ENCODE measurements around the gene DOC2B.
"Not testable (repeated sequence)": the region's sequence is repeated elsewhere in the genome, so short reads cannot be mapped to it uniquely, and the experiment has no call there.

Gene DOC2B

DNA sequence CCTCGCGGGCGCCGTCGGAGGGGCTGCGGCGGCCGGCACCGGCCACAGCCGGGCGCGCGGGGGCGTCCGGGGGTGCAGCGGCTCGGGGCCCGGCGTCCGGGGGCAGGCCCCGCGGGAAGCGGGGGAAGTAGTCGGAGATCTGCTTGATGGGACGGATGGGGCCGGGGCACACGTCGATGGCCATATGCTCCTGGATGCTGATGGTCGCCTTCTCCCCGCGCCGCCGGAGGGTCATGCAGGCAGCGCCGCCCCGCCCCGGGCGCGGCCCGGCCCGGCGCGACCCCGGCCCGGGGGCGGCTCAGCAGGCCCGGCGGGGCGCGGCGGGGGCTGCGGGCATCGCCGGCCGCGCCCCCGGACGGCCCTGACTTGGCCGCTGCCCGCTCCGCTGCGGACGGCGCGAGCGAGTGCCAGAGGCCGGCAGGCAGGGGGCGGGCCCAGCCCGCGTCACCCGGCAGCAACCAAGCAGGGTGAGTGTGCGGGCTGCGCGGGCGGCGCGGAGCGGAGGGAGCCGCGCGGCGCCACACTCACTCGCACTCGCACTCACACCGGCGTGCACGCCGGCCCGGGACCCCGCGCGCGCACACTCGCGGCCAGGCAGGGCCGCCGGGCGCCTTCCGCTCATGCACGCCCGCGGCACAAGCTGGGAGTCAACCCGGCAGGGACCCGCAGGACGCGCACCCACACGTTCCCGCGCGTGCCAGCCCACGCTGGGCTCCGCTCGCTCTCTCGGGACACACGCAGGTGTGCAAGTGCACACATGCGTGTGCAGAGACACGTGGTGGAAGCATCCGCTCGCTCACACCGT, at the start of gene DOC2B:
DOC2B (minus strand) TSS at position 406 of the 805 bp plus-strand sequence; CDS start at position 235, 171 bp downstream.
- peak within 1 kb of the TSS; percentile 41 to 44 for H3K4me3 Mint-ChIP-seq
- H3K27me3 Mint-ChIP-seq: peaks cover 82% of the 10 kb centered on the region
- ATAC-seq: peak; percentile 60
- H3K4me1 Mint-ChIP-seq: peaks cover 13% of the 10 kb centered on the region
- no peak for DNase-seq
- no peak within 1 kb of the TSS for H3K27ac Mint-ChIP-seq
- no peaks in the 10 kb centered on the region for H3K9me3 Mint-ChIP-seq

DNA sequence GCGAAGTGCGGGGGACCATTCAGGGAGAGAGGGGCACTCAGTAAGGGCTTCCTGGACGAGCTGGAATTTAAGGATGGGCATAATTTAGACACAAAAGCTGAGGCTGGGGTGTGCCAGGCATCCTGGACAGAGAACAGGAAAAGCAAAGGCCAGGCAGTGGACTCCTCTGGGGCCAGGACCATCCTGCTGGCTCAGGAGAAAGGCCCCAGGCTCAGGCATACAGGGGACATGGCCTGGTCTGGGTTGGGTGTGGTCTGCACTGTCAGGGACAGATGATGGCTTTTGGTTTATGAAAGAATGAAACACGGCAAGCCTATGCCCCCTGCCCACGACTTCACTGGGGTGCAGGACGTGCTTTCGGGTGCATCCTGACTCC, 48.9 kb upstream of the DOC2B start:
- H3K9me3 Mint-ChIP-seq: no peaks in the 10 kb centered on the region
- H3K27ac Mint-ChIP-seq: no peak overlapping the region
- no peak overlapping the region for H3K4me3 Mint-ChIP-seq
- DNase-seq (no peak), ATAC-seq (no peak)
- no peaks in the 10 kb centered on the region for H3K4me1 Mint-ChIP-seq
- H3K27me3 Mint-ChIP-seq: peaks cover 10% of the 10 kb centered on the region

DNA sequence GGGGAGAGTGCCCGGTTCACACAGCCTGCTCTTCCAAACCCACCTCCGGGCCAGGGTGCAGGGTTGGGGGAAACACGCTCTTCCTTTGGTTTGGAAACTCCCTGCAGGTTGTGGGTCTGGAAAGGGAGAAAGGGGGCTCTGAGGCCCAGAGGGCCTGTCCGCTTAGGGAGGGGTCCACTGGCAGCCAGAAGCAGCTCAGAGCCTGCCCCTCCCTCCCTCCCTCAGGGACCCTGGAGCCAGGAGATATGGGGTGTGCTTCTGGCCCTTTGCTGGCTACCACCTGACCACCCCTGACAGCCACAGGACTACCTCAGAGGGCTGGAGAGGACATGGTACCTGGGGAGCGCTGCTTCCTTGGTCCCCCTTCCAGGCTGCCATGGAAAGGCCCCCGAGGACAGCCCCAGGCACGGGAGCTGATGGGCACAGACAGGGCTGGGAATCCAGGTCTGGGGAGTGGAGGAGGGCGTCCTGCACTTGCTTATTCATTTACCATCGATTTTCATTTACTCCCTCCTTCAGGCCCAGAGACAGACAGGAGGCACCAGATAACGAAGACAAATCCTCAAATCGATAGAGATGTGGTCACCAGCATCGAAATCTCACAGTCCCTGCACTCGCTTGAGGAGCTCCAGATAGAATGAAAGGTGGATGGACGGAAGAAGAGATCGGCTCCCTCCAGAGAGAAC, 48.4 kb upstream of the DOC2B start:
- no peak overlapping the region for H3K27ac Mint-ChIP-seq

DNA sequence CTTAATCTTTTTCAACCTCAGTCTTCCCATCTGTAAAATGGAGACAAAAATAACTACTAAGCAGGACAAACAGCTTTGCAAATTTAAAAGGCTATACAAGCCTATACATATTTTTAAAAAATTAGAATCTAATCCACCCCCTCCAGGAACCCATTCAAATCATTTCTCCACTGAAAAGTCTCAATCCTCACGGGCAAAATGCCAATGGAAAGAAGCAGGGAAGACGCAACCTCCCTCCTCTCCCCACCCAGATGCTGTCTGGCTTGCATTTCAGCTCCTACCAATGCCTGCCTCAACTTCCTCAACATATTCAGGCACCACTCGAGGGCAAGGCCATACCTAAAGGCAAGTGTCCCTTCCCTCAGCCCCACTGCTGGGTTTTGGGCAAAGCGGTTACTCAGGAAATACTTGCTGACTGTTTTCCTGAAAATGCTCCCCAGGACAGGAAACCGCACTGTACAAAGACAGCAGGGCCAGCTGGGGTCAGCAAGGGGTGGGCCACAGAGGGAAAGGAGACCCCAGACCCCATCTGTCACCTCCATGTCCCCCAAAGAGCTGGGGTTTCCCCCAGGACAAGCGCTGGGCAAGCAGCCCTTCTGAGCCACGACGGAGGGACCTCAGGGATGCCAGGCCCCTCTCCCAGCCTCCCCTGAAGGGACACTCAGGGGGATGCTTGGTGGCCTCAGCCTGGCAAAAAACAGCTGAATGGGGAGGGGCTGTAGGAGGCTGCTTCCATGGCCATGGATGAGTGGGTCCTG, 47.7 kb upstream of the DOC2B start:
- no peak for DNase-seq
- Mint-ChIP-seq H3K9me3 (no peaks in the 10 kb centered on the region), H3K4me1 (no peaks in the 10 kb centered on the region), H3K27ac (no peak overlapping the region), H3K4me3 (no peak overlapping the region), H3K27me3 (peaks cover under 1% of the 10 kb centered on the region)
- ATAC-seq: no peak

More for the DNA sequence above, 48.4 kb upstream of the DOC2B start:
- Mint-ChIP-seq H3K4me1 (no peaks in the 10 kb centered on the region), H3K4me3 (no peak overlapping the region), H3K27me3 (peaks cover 7% of the 10 kb centered on the region), H3K9me3 (no peaks in the 10 kb centered on the region)
- no peak for DNase-seq
- no peak for ATAC-seq

DNA sequence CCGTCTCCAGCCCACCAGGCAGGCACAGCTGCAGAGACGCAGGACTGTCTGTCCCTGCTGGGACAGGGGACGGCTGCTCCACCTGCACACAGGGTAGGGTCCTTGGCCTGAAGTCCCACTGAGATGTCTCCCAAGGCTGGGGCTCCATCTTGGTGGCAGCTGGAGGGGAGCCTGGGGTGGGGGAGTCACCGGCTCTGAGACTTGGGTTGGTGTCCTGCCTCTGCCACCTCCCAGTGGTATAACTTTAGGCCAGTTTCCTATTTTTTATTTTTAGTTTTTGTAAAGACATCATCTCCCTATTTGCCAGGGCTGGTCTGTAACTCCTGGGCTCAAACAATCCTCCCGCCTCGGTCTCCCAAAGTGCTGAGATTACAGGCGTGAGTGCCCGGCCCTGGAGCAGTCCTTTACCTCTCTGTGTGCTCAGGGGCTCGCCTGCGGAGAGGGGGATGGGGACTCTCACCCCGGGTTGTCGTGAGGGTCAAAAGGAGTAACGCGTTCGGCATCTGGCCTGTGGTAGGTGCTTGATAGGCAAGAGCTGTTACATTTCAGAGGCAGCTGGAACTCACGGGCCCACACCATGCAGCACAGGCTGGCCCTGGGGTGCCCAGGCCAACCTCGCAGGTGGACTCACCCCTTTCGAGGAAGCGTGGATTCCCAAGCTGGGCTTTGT, 46.6 kb upstream of the DOC2B start:
- no peak overlapping the region for H3K4me3 Mint-ChIP-seq
- ATAC-seq (no peak), DNase-seq (no peak)
- H3K4me1 Mint-ChIP-seq: no peaks in the 10 kb centered on the region
- no peaks in the 10 kb centered on the region for H3K9me3 Mint-ChIP-seq
- H3K27me3 Mint-ChIP-seq: no peaks in the 10 kb centered on the region
- H3K27ac Mint-ChIP-seq: no peak overlapping the region

DNA sequence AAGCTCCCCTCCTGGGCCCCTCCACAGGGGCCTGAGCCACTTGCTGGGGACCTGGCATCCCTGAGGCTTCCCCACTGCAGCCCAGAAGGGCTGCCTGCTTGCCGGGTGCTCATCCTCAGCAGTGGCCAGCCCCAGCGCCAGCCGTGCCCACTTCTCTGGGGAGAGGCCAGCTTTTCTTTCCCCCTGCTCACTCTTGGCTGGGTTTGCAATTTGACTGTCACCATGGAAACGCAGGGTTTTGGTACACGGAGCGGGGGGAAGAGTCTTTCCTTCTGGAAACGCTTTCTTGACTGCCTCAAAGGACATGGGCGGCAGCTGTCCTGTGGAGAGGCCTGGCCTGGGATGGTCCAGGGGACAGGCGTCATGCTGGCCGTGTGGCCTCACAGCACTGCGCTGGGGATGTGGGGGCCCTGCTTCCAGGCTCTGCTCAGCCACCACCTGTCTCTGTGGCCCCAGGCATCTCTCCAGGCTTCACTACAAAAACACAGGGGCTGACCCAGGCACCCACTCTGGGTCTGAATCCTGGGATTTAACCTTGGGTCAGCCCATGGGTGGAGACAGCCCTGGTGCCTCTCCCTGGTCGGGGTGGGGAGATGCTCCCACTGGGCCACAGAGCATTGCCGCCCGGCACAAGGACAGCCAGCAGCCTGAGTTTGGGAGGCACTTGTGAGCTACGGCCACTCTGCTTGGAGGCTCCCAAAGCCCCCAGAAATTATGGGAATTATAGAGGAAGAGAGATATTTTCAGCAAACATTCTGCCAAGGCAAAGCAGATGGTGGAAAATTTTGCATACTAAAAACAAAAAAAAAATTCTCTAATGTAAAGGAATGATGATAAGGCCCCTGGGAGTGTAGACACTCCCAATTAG, 45.9 kb upstream of the DOC2B start:
- no peaks in the 10 kb centered on the region for H3K4me1 Mint-ChIP-seq
- DNase-seq (no peak), ATAC-seq (no peak)
- peak overlapping the region in 1 of 2 donors; percentile 36 for H3K27ac Mint-ChIP-seq
- H3K27me3 Mint-ChIP-seq: no peaks in the 10 kb centered on the region
- H3K4me3 Mint-ChIP-seq: no peak overlapping the region
- no peaks in the 10 kb centered on the region for H3K9me3 Mint-ChIP-seq

DNA sequence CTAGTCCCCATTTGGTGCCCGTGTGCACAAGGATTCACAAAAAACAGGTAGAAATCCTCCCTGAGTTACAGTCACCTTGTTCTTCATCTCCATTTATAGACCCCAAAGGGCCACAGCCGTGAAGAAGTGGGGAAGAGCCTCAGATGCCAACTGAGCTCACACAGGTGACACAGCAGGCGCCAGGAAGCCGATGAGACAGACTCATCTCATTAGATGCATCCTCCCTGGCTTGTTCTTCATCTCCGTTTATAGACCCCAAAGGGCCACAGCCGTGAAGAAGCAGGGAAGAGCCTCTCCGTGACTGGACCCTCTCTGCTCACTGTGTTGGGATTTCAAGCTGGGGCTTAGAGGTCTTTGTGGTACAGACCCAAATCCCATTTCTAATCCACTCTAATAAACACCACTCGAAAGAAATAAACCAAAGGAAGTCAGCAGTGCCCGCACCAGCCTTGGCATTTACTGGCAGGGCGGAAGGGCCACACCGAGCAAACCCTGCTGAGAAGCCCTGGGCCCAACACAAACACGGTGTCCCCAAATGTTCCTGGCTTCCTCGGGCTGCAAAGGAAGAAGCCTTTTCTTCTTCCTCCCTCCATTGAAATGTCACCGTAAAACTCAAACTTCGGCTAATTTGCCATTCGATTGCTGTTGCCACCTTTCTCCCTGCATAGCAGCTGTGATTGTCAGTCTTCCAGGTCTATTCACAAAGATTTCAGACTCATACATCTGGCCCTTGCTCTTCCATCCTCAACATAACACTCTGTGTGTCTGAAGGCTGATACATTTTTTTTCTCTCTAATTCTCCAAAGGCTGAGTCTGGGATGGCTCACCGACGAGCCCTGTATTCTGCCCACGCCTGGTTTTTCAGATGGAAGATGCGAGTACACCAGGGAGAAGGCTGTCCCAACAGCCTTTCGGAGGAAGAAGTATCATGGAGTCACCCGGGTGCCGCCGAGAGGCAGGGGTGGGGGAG, 44.9 kb upstream of the DOC2B start:
- no peak overlapping the region for H3K4me3 Mint-ChIP-seq
- ATAC-seq: no peak
- no peaks in the 10 kb centered on the region for H3K4me1 Mint-ChIP-seq
- no peak overlapping the region for H3K27ac Mint-ChIP-seq
- H3K27me3 Mint-ChIP-seq: no peaks in the 10 kb centered on the region
- H3K9me3 Mint-ChIP-seq: no peaks in the 10 kb centered on the region
- DNase-seq: no peak

DNA sequence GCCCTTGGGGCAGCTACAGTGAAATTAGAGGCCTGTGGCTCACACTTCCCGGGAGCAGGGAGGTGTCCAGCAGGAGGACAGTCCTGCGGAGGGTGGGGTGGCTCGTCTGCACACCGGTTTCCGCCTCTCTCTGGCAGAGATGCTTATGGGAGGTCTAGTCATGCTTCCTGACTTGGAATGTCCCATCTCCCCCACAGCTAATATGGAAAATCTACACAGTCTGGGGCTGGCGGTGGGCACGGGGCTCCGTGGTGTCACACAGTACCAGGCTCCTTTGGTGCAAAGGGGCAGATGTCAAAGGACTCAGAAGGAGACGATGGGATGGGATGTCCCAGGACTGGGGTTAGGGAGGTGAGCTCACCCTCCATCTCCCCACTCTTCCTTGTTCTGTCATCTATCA, 44.1 kb upstream of the DOC2B start:
- H3K27me3 Mint-ChIP-seq: no peaks in the 10 kb centered on the region
- no peak for DNase-seq
- H3K9me3 Mint-ChIP-seq: no peaks in the 10 kb centered on the region
- no peak overlapping the region for H3K4me3 Mint-ChIP-seq
- ATAC-seq: no peak
- no peak overlapping the region for H3K27ac Mint-ChIP-seq
- H3K4me1 Mint-ChIP-seq: no peaks in the 10 kb centered on the region

DNA sequence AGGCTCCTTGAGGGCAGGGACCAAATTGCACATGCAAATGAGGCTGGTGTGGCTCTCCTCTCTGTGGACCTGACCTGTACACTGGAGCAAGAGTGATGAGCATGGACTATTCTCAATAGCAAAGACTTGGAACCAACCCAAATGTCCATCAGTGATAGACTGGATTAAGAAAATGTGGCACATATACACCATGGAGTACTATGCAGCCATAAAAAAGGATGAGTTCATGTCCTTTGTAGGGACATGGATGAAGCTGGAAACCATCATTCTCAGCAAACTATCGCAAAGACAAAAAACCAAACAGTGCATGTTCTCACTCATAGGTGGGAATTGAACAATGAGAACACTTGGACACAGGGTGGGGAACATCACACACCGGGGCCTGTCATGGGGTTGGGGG, 43.1 kb upstream of the DOC2B start:
- not testable (repeated sequence) for ATAC-seq, H3K9me3 Mint-ChIP-seq, H3K27me3 Mint-ChIP-seq, DNase-seq, H3K4me1 Mint-ChIP-seq, H3K4me3 Mint-ChIP-seq, H3K27ac Mint-ChIP-seq

DNA sequence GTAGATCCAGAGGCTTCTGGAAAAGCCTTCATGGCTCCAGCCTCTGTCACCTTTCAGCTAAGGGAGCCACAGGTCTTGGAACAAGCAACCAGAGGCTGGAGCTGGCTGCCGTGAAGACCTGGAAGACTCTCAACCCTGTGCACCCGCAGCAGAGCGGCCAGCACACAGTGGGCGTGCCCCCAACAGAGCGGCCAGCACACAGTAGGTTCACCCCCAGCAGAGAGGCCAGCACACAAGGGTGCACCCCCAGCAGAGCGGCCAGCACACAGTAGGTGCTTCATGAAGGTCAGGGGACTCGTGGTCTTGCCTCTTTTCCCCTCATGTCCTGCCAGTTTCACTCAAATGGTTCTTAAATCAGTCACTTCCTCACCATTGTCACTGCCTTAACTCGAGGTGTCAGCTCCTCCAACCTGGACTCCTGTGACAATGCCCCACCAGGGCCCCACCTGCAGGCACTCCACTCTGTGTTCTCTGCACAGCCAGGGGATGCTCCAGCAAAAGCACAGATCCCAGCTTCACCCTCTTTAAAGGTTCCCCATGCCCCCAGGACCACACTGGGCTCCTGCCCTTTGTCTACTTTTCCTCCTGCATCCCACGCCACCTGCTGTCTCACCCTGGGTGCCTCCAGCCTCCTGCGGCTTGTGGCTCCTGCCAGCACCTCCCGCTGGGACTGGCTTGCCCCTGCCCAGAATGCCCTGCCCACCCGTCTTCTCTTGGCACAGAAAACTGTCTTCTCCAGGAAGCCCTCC, 42.4 kb upstream of the DOC2B start:
- Mint-ChIP-seq H3K27ac (no peak overlapping the region), H3K4me3 (no peak overlapping the region), H3K27me3 (no peaks in the 10 kb centered on the region), H3K4me1 (no peaks in the 10 kb centered on the region), H3K9me3 (no peaks in the 10 kb centered on the region)
- ATAC-seq (no peak), DNase-seq (no peak)

DNA sequence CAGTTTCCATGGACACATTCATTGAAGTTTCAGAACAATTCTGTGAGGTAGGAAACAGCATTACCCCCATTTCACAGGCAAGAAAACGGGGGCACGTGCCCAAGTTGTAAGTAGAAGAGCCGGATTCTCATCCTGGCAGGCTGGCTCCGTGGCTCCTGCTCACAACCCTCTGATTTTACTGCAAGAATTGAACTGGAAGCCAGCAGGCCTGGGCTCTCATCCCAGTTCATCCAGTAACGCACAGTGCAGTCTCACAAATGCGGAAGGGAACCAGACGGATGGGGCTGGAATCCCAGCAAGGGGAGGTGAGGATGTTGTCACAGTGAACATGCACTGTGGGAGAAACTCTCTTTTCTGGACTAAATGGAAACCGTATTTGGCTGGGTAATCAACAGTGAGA, 40.7 kb upstream of the DOC2B start:
- Mint-ChIP-seq H3K4me3 (no peak overlapping the region), H3K4me1 (no peaks in the 10 kb centered on the region), H3K27me3 (no peaks in the 10 kb centered on the region), H3K27ac (no peak overlapping the region), H3K9me3 (no peaks in the 10 kb centered on the region)
- DNase-seq (no peak), ATAC-seq (no peak)

DNA sequence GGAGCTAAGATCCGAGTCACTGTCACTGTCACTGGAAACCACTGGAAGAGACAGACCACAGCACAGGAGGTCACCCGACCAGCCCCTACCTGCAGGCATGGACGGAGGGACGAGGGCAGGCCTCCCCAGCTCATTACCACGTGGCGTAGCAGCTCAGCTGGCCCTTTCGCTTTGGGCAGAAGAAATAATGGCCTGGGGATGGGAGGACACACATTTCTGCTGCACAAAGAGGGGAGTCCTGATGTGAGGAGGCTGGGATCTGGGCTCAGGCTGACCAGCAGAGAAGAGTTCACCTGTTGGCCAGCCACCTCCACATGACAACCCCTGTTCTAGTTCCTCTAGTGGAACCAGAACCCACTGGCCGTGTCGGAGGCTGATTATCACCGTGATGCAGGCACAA, 38.2 kb upstream of the DOC2B start:
- Mint-ChIP-seq H3K4me3 (no peak overlapping the region), H3K27ac (no peak overlapping the region), H3K4me1 (no peaks in the 10 kb centered on the region), H3K9me3 (no peaks in the 10 kb centered on the region), H3K27me3 (no peaks in the 10 kb centered on the region)
- no peak for ATAC-seq
- no peak for DNase-seq

DNA sequence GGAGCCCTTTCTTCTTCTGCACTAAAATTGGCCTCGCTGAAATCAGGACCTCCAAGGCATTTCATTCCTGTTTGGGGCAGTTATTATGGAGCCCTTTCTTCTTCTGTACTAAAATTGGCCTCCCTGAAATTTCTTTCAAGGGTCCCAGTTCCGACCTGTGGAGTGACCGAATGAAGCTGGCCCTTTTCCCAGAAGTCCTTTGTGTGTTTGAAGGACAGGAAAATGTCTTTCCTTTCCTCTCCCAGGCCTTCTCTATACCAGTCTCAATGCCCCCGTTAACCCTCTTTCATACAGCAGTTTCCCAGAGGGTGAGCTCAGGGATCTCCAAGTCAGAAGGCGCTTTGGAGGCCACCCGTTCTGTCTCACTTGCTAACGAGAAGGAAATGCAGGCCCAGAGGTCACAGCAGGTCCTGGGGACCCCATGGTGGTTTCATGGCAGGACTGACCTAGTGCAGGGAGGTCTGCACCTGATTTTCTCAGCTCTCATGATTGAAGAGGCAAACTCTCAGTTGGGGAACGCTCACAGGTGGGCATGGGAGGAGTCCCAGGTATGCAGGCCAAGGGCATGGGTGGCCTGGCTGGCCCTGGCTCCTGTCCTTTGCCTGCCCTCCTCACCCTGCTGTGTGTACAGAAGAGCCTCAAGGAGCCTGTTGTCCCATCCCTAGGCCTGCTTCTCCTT, 37.1 kb upstream of the DOC2B start:
- Mint-ChIP-seq H3K27me3 (no peaks in the 10 kb centered on the region), H3K9me3 (no peaks in the 10 kb centered on the region), H3K27ac (no peak overlapping the region), H3K4me3 (no peak overlapping the region), H3K4me1 (no peaks in the 10 kb centered on the region)
- ATAC-seq: no peak
- DNase-seq: no peak

Measured in stimulated activated naive CD8-positive, alpha-beta T cell treated with anti-CD3 and anti-CD28 coated beads, Interleukin-15, amount 100 ng/mL, for 72 hours (primary cell).